Type B pancreatic cell (in vitro differentiated cells): ENCODE results near the gene IRS1. TPM values are rescaled to one million over a fixed set of nuclear protein-coding genes. Genes with fewer than 3 reads are reported as not detected.

Source experiments
- DNase-seq: peaks from one replicate; pipeline ENCODE4 v3.0.0; 2021; ENCODE audit warnings: mixed read lengths; ENCODE audit not compliant: unreplicated experiment; ENCODE audit errors: extremely low spot score
- H3K27ac Mint-ChIP-seq: 2 replicates; pipeline ENCODE4 v1.8.0; 2021; ENCODE audit warnings: mild to moderate bottlenecking, mixed read lengths
- H3K27me3 Mint-ChIP-seq: 2 replicates; pipeline ENCODE4 v1.8.0; 2021; ENCODE audit warnings: mixed read lengths
- H3K36me3 Mint-ChIP-seq: 2 replicates; pipeline ENCODE4 v1.8.0; 2021; ENCODE audit warnings: mixed read lengths
- H3K4me1 Mint-ChIP-seq: one replicate; pipeline ENCODE4 v1.8.0; 2021; ENCODE audit warnings: mixed read lengths; ENCODE audit not compliant: unreplicated experiment
- H3K4me3 Mint-ChIP-seq: 2 replicates; pipeline ENCODE4 v1.8.0; 2021; ENCODE audit warnings: mild to moderate bottlenecking, mixed read lengths
- H3K9me3 Mint-ChIP-seq: 2 replicates; pipeline ENCODE4 v1.8.0; 2021; ENCODE audit warnings: mixed read lengths
- CTCF ChIP-seq: fragments of 200-600 bp; sonication (generic); conservative IDR thresholded peaks from 2 replicates; pipeline ENCODE4 v1.5.0; 2021; ENCODE audit warnings: antibody characterized with exemption, mild to moderate bottlenecking
- total RNA-seq: library from RNA; stranded (reverse); gene quantifications from 2 replicates; pipeline ENCODE4 v1.2.1, GENCODE V29; 2021; ENCODE audit warnings: low replicate concordance

Gene IRS1
- total RNA-seq, 1 donor from 2014 or later = 25.9 TPM

DNA sequence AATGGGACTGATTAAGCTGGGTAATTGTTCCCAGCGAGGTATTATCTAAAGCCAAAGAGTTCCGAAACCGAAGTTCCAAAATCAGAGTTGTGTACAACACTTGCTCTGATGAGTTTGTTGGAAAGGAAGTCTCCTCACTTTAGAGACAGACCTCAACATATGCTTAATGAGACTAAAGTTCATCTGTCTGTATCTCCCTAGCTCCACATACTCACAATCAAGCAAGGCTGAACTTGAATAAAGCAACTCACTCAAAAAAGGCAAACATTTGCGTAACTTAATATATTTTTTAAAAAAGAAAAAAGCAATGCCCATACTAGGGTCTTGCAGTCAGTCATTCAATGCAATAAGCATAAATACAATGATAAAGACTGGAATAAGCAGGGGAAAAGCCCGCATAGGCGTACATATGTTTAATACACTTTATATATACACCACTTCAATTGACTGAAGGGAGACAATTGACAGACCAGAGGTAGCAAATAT is 60.0 kb downstream of the IRS1 start:
- TF ChIP-seq CTCF = no peak
- Mint-ChIP-seq H3K36me3 (peaks cover 19% of the 10 kb centered on the region), H3K4me1 (peaks cover 45% of the 10 kb centered on the region), H3K27ac (no peak overlapping the region), H3K9me3 (no peaks in the 10 kb centered on the region), H3K27me3 (no peaks in the 10 kb centered on the region), H3K4me3 (no peak overlapping the region)
- no peak for DNase-seq

- no peak overlapping the region for H3K4me3 Mint-ChIP-seq
- no peak overlapping the region for H3K27ac Mint-ChIP-seq
These were observed 60.6 kb downstream of the IRS1 start for GRCh38 chr2:226738821-226739544.

DNA sequence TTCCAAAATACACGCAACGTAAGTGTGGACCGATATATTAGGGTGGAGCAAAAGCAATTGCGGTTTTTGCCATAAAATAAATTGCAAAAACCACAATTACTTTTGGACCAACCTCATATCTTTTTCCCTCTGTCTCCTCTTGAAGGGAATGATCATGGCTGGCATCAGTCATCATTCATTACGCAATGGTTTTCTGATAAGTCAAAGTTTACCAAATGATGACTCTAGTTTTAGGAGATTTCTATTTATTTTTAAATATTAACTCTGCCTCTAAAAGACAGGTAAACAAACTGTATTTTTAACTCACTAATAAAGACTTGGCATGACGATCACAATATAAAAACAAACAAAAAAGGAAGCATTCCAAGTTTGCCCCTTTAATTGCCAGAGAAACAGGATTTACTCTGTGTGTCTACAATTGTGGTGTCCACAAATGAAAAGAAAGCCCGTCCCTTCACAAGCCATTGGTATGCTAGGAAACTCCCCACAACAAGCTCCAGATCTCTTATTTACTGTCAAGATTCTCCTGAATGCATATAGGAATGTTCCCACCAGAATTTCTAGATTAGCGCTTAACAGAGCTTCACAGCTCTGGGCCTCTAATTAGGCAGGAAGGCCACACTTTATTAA is 61.3 kb downstream of the IRS1 start:
- Mint-ChIP-seq H3K9me3 (no peaks in the 10 kb centered on the region), H3K4me1 (peaks cover 50% of the 10 kb centered on the region), H3K27me3 (no peaks in the 10 kb centered on the region), H3K36me3 (peaks cover 19% of the 10 kb centered on the region), H3K27ac (no peak overlapping the region), H3K4me3 (no peak overlapping the region)
- DNase-seq = no peak
- no peak for TF ChIP-seq CTCF

More at GRCh38 chr2:226738821-226739544, 60.6 kb downstream of the IRS1 start:
- Mint-ChIP-seq H3K36me3 (peaks cover 19% of the 10 kb centered on the region), H3K4me1 (peaks cover 50% of the 10 kb centered on the region), H3K27me3 (no peaks in the 10 kb centered on the region), H3K9me3 (no peaks in the 10 kb centered on the region)
- DNase-seq = no peak
- no peak for TF ChIP-seq CTCF

DNA sequence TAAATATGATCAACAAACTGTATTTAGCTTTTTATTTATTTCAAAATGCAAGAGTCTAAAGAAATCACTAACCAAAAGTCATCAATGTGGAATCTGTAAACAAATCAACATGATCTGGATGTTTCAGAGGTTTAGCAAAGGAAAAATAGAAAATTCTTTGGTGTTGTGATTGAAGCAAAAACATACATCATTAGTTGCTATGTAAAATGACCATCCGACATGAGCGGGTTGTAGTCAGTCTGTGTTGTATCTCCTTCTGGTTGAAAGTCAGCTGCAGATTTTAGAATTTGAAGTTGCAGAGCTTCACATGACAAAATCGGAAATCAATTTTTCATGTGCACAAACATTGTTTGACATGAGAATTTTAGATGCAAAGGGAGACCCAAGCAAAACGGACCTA is 63.2 kb downstream of the IRS1 start:
- Mint-ChIP-seq H3K36me3 (peaks cover 25% of the 10 kb centered on the region), H3K27me3 (no peaks in the 10 kb centered on the region), H3K9me3 (no peaks in the 10 kb centered on the region), H3K27ac (no peak overlapping the region), H3K4me1 (peaks cover 43% of the 10 kb centered on the region), H3K4me3 (no peak overlapping the region)
- no peak for DNase-seq
- TF ChIP-seq CTCF = no peak

GRCh38 chr2:226733927-226734564 is 65.6 kb downstream of the IRS1 start:
- Mint-ChIP-seq H3K27ac (no peak overlapping the region), H3K9me3 (no peaks in the 10 kb centered on the region), H3K36me3 (peaks cover 25% of the 10 kb centered on the region), H3K4me1 (peaks cover 29% of the 10 kb centered on the region), H3K27me3 (no peaks in the 10 kb centered on the region), H3K4me3 (no peak overlapping the region)
- no peak for DNase-seq
- no peak for TF ChIP-seq CTCF
